HG02973 (cell line): Measurements from ENCODE around the gene TTBK2.
"Not testable (repeated sequence)": the region's sequence is repeated elsewhere in the genome, so short reads cannot be mapped to it uniquely, and the experiment has no call there.

Experiments used
- ATAC-seq: cut with Tn5 transposase; IDR thresholded peaks from one replicate; pipeline ENCODE4 v1.9.1; 2021; ENCODE audit warnings: moderate library complexity; ENCODE audit not compliant: unreplicated experiment

TTBK2 gene

GRCh38 chr15:42920519-42921341 is at the start of gene TTBK2:
TSS of gene TTBK2 (minus strand) at chr15:42920778. CDS start at chr15:42878617, 42,161 bp downstream.
- peak; percentile 82 for ATAC-seq

GRCh38 chr15:42964476-42964875 is 43.9 kb upstream of the TTBK2 start:
- no peak for ATAC-seq

DNA sequence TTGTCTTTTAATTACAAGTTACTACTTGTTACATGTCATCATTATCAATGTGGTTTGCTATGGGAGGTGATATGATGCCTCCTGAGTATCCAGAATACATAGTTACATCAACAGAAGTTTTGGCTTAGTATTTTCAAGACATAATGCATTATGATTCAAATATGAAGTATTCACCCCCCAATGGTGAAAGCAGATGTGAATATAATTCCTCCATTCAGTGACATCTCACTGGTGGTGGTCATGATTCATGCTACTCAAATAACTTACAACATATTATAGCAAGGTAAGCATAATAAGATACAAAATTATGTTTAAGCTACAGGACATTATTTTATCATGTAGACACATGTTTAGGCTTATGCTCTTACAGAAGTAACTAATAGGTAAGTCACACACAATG is 34.9 kb upstream of the TTBK2 start:
- no peak for ATAC-seq

DNA sequence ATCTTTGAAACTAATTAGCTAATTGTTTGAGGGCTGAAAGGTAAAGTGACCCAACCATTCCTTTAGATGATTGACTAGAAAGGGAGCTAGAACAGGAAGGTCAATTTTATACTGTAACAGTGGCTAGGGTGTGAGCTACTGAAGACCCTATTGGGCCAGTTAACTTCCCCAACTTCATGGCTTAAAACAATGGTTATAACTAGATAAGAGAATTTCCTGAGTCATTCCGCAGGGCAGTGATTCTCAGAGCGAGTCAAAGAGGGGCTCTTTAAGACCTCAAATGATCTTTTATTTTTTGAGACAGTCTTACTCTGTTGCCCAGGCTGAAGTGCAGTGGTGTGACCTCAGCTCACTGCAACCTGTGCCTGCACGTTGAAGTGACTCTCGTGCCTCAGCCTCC is 33.7 kb upstream of the TTBK2 start:
- no peak for ATAC-seq

GRCh38 chr15:42948898-42949297 is 28.3 kb upstream of the TTBK2 start:
- ATAC-seq, result not testable (repeated sequence)

- ATAC-seq, result no peak
These were observed 19.9 kb upstream of the TTBK2 start for GRCh38 chr15:42940527-42940926.

DNA sequence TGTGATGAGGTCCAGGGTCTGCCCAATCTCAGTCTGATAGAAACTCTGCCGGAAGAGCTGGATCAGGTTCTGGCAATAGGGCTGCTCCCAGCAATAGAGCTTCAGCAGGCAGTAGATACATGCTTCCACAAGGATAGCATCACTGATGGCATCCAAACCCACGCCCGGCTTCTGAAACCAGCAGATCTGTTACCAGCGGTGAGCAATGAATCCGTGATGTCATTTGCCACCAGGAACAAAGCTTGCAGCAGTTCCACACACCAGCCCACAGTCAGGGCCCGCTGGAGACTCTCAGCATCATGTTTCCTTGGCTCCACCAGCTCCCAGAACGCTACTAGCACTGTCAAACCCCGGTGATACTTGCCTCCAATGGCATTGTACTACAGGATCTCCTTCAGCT is 19.3 kb upstream of the TTBK2 start:
- ATAC-seq, result no peak

DNA sequence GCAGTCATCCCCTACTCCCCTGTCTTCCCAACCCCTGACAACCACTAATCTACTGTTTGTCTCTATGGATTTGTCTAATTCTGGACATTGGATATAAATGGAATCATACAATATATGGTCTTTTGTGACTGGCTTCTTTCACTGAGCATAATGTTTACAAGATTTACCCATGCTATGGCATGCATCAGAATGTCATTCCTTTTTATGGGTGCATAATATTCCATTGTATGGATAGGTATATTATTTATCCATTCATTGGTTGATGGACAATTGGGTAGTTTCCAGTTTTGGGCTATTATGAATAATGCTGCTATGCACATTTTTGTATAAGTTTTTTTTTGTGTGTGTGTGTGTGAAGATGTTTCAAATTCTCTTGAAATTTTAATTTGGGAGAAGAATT is 16.6 kb upstream of the TTBK2 start:
- ATAC-seq, result no peak

DNA sequence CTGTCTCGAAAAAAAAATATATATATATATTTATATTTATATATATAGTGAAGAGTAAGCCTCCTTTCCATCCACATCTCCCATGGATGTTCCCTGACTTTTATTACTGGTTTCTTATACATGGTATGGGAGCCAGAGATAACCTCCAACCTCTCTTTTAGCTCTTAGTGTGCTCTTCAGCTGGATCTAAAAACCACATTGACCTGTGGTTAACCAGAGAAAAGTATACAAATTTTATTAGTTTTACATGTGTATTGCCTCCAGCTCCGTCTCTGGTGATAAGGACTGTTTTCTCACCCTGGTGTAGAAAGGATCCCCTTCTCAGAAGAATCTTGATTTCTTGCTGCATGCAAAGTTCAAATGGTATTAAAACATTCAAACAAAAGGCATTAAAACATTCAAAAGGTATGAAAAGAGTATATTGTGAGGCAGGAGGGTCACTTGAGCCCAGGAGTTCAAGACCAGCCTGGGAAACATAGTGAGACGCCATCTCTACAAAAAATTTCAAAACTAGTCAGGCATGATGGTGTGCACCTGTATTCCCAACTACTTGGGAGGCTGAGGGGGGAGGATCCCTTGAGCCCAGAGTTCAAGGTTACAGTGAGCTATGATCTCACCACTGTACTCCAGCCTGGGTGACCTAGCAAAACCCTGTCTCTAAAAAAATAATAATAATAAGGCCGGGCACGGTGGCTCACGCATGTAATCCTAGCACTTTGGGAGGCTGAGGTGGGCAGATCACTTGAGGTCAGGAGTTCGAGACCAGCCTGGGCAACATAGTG is 13.5 kb upstream of the TTBK2 start:
- no peak for ATAC-seq

GRCh38 chr15:42932833-42933515 is 12.4 kb upstream of the TTBK2 start:
- ATAC-seq, result no peak

- ATAC-seq, result no peak
These were observed 11.3 kb upstream of the TTBK2 start for GRCh38 chr15:42931702-42932486.

DNA sequence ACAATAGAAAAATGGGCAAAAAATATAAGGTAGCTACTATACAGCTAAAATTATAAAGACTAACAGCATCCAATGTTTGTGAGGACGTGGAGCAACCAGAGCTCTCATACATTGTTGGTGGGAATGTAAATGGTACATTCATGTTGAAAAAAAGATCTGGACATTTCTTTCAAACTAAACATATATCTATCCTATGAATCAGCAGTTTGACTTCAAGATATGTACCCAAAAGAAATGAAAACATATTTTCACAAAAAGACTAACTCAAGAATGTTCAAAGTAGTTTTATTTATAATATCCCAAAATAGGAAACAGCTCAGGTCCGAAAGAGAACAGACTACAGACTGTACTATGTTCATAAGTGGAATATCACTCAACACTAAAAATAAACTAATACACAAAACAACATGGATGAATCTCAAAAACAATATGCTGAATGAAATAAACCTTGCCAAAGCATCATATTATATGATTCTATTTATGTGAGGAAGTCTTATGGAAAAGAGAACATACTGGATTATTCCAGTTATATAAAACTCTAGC is 8.8 kb upstream of the TTBK2 start:
- no peak for ATAC-seq

- ATAC-seq, result peak; percentile 8
These were observed 759 bp upstream of the TTBK2 start for GRCh38 chr15:42921342-42921731.

DNA sequence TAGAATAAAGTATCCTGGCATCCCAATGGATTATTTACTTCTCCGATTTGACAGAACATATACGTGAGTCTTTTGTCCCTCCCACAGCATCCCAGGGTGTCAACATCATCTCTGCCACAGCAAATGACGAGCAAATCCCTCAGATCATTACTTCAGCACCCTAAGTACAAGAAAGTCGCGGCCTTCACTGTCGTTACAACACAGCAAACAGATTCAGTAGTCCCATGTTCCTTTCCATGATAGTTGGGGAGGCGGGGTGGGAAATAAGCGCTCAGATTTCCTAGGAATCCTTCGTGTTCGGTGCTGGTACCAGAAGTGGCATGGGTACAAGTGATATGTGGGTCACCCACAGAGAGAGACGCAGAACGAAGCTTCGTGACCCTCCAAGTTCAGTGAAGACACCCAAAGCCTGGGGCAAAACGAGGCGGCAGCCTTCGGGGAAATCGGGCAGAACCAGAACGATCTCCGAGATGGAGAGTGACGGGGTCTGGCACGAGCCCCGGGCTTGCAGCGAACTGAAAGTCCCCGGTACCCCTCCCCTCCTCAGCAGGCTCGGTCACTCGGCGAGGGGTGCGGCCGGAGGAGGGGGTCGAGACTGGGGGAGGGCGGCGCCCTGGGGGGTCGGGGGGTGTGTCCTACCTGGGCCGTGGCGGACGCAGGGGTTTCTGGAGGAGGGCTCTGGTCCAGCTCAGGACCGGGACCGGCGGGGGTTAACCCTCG is 619 bp downstream of the TTBK2 start:
- ATAC-seq, result peak; percentile 24

DNA sequence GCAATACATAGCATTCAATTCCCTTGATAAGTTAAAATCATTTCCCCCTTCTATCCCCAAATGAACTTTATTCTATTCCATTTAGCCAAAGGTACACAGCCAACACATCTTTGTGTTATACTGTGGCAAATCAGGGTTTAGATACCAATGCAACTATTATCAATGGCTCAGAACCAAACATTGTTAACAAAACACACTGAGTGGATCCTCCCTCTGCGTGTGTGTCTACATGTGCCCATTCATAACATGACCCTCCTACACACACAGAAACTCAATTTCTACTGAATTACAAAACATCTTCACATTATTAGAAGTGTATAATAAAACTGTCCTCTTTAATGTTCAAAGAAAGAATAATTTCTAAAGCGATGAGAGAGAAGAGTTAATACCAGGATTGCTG is 1.3 kb downstream of the TTBK2 start:
- no peak for ATAC-seq

GRCh38 chr15:42918047-42918446 is 2.5 kb downstream of the TTBK2 start:
- ATAC-seq, result no peak

DNA sequence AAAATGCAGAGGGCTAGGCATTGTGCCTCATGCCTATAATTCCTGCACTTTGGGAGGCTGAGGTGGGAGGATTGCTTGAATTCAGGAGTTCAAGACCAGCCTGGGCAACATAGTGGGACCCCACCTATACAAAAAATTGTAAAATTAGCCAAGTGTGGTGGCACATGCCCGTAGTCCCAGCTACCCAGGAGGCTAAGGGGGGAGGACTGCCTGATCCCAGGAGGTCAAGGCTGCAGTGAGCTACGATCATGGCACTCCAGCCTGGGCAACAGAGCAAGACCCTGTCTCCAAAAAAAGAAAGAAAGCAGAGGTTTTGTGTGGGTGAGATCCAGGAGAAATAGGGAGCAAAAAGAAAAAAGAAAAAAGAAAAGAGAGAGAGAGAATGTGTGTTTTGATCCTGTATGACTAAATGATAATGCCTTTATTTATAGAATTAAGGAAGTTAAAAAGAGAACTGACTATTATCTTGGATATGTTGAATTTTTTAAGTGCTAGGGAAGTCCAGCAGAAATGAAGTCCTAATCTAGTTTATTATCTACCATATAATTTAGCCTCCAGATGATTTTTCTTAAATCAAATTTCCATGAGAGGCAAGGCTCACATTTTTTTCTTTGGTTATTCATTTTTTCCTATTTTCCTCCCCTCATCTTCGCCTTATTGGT is 4.8 kb downstream of the TTBK2 start:
- ATAC-seq, result no peak

DNA sequence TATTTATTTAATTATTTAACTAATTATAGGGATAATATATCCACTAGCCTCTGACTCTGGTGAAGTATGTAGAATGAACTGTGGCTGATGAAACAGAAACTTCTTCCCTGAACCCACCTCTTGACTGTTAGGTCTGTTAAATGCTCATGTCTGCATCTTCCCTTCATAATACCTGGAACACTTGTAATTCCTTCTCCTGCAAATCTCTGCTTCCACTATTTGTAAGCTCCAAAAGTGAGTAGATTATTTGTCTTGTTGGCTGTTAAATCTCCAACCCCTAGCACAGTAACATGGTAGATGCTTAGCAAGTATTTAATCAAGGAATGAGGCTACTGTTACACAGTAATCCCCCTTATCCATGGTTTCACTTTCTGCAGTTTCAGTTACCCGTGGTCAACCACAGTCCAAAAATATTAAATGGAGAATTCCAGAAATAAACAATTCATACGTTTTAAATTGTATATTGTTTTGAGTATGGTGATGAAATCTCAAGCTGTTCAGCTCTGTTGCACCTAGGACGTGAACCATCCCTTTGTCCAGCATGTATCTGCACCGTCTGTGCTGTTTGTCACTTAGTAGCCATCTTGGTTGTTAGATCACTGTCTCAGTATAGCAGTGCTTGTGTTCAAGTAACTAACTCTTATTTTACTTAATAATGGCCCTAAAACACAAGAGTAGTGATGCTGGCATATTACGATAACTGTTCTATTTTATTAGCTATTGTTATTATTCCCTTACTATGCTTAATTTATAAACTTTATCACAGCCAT is 5.7 kb downstream of the TTBK2 start:
- no peak for ATAC-seq
